Measurements from ENCODE around the gene CDC25C.
A peak's percentile ranks its signal among the peaks of the same experiment; 100 is the strongest.
"Not testable (repeated sequence)": the region's sequence is repeated elsewhere in the genome, so short reads cannot be mapped to it uniquely, and the experiment has no call there.

The CDC25C gene

GRCh38 chr5:138346889-138347288, 15.3 kb upstream of the CDC25C start:
- no peak for DNase-seq (ENCODE audit: low read depth in 2 of 2)

GRCh38 chr5:138344887-138345622, 13.5 kb upstream of the CDC25C start:
- DNase-seq (ENCODE audit: low read depth in 2 of 2), result no peak

- no peak for DNase-seq (ENCODE audit: low read depth in 2 of 2)
These were observed 8.4 kb upstream of the CDC25C start for GRCh38 chr5:138340008-138340407.

DNA sequence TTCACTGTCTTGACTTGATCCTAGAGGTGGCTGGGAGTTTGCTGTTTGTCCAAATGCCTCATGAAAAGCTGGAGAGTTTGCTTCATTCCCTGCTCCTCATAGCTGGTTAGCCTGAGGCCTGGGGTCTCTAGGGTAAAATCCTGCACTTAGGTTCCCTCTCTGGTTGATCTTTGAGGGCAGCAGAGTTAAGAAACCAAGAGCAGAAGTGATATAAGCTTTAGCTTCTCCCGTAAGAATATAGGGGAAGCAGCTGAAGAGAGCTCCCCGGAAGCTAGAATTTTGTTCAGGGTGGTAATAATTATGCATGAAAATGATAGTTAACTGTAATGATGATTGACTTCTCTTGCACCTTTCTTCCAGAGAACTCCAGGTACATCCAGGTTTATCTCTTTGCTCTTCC, 7.9 kb upstream of the CDC25C start:
- no peak for DNase-seq (ENCODE audit: low read depth in 2 of 2)

GRCh38 chr5:138339091-138339456, 7.5 kb upstream of the CDC25C start:
- DNase-seq (ENCODE audit: low read depth in 2 of 2), result no peak

- no peak for DNase-seq (ENCODE audit: low read depth in 2 of 2)
These were observed 6.9 kb upstream of the CDC25C start for GRCh38 chr5:138338411-138339090.

DNA sequence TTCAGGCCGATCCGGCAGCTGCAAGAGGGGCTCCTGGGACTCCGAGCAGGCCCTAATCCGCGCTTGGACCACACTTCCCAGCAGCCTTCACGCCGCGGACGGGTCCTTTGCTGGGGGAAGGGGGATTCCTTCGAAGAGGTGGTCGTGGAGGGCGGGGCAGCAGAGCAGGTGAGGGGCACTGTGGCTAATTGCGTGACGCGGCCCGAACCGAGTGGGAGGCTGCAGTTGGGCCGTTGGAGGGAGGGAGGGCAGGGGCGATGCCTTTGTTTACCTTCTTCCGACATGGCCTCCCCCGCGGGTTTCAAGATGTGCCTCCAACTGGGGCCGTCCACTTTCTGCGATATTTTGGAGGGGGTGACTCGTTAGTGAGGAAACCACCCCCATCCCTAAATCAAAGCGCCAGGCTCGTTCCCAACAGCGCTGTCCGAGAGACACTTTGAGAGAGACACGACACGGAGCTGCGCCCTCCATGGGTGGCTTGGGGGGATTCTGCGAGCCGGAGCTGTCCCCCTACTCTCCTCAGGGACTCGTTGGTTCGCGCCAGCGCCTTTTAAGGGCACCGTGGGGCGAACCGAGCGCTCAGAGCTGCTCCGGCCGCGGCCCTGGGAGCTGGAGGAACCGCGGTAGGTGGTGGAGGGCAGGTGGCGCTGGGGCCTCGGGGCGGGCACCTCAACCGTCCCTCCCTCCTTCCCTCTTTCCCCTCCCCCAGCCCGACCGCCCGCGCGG, 6.2 kb upstream of the CDC25C start, which contains the start of gene FAM53C:
TSS of gene FAM53C (plus strand) at position 582 of the 726 bp plus-strand sequence. CDS start 3,070 bp downstream, outside the sequence.
- peak; percentile 87 for DNase-seq (ENCODE audit: low read depth in 2 of 2)

DNA sequence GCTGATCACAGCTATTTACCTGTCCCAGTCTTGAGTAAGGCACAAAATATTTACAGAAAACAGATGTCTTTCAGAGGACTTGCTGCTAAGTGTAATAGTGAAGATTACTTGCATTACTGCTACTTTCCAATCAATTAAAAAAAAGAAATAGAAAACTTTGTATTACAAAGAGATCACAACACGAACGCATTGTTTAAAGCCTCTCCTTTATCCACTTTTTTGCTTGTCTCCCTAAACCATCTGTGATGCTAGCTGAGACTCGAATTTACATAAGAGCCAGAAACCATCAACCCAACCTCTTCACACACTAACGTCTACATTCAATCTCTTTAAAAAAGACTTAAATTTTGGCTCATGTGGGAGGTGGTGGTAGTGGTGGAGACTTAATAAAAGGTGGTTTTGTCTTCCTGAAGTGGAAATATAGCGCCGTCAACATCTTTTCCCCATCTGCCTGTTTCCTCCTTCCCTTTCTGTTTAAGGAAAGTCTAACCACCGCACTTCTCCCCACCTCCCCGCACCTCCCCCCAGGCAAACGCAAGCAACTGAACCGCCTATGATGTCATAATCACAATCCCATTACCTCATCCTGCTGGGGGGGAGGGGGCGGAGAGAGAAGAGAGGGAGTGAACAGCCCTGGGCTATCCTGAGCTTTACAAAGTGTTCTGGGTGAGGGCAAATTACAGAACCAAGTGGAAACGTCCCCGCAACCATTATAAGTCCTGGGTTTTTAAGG, 5.5 kb upstream of the CDC25C start:
- DNase-seq (ENCODE audit: low read depth in 2 of 2), result no peak

GRCh38 chr5:138334867-138335447, 3.4 kb upstream of the CDC25C start:
- DNase-seq (ENCODE audit: low read depth in 2 of 2), result no peak

DNA sequence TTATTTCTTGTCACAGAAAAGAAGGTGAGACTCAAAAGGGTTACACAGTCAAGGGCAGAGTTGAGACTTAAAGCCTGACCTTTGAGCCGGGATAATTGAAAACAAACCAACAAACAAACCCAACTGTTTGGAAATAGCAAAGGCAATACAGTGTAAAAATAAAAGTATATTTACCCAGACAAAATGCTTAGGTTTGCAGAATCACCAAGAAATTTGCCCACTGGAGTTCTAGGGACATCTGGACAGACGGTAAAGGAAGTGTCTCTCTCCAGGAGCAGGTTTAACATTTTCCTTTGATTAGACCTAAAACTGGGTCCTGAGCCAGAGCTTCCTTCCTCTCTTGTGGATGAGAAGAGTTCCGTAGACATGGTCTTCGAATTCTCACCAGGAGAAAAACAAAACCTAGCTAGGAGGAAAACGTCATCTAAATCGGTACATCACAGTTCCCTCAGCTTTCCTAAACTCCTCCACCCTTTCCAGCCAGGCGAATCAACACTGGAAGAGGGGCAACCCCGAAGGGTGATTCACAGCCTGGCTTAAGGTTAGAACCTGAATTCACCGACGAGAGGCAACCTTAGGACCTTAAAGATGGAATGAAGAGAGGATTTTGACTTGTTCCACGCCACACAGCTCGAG, 673 bp downstream of the CDC25C start:
- DNase-seq (ENCODE audit: low read depth in 2 of 2), result no peak

DNA sequence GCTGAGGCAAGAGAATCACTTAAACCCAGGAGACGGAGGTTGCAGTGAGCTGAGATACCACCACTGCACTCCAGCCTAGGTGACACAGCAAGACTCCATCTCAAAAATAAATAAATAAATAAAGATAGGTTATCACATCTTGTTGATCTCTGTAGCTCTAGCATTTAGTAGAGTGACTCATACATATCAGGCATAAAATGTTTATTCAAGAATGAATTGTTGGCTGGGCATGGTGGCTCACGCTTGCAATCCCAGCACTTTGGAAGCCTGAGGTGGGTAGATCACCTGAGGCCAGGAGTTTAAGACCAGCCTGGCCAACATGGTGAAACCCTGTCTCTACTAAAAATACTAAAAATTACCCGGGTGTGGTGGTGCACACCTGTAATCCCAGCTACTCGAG, 13.4 kb downstream of the CDC25C start:
- not testable (repeated sequence) for DNase-seq (ENCODE audit: low read depth in 2 of 2)

DNA sequence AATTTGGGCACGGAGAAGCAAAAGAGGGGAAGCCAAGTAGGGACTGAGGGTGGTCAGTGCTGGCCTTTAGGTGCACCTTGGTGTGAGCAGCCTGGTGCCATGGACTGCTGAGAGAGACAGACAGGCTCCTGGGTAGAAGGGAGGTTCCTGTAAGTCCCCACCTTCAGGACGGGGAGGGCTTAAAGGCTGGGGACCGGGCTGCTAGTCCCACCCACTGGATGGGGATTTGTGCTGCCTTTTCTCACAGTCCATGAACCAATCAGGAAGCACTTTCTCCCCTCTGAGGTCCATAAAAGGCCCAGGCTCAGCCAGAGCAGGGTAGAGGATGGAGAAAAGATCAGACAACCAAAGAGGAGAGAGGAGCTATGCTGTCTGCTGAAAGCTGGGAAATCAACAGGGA, 15.2 kb downstream of the CDC25C start:
- DNase-seq (ENCODE audit: low read depth in 2 of 2), result no peak

DNA sequence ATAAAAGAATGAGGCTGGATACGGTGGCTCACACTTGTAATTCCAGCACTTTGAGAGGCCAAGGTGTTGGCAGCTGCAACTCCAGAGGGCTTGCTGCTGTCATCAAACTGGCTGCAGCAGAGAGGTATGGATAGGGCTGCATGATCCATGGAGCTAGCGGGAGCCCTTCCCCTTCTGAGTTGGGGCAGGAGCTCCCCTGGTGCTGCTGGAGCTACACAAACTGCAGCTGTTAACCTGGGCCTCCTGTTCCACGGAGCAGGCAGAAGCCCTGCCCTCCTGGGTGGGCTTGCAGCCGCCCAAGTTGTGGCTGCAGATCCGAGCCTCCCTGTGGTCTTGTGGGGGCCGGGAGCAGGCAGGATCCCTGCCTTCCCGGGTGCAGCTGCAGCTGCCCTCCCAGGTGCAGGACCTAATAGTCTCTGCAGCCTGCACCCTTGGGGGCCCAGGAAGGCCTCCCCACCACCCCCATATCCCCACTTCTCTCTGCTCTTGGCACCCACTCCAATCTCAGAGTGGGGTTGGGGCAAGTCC, 15.8 kb downstream of the CDC25C start:
- DNase-seq (ENCODE audit: low read depth in 2 of 2), result no peak

DNA sequence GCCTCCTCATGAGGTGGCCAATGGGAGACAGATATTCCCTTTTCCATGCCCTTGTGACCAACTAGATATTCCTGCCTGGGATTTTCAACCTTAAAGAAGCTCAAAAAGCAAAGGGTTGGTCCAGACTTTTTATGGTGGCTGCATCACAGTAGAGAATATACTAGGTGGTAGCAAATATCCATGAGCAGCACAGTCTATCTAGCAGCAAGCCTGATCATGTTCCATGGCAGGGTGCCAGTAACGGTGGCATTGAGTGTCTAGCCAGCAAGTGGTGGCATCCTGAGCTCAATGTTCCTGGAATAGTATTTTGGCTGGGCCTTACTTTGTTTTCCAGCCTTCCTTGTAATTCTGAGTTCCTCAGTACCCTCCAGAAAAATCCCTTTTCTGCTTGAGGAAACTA, 25.8 kb downstream of the CDC25C start:
- no peak for DNase-seq (ENCODE audit: low read depth in 2 of 2)

DNA sequence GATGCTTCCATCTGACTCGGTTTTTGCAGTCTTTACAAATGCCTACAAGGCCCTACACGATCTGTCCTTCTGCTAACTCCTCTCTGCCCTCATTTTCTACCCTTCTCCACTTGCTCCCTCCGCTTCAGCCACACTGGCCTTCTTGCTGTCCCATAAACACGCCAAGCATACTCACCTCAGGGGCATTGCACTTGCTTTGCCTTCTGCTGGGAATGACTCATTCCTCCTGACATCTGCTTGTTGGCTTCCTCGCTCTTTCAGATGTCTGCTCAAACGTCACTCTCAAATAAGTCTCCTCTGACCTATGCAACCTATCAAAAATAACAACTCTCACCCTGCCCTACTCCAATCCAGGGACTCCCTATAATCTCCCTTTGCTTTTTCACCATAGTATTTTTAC, 28.2 kb downstream of the CDC25C start:
- no peak for DNase-seq (ENCODE audit: low read depth in 2 of 2)

- DNase-seq (ENCODE audit: low read depth in 2 of 2), result no peak
These were observed 42.3 kb downstream of the CDC25C start for GRCh38 chr5:138289296-138289695.

DNA sequence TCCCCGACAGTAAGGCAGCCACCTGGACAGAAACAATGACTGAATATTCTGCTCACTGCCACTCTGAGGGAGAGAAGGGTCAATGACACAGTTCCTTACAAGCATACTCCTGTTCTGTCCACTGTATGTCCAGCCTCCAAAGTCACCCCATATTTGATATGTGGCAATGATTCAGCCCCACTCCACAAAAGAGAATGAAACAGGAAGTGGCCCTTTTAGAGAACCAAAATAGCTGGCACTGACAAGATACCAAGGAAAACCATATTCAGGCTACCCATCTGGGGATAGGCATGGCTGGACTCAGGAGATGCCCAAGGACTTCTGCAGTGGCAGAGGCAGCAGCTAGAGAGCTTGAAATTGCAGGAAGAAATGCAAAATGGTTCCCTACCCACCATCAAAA, 44.4 kb downstream of the CDC25C start:
- no peak for DNase-seq (ENCODE audit: low read depth in 2 of 2)

DNA sequence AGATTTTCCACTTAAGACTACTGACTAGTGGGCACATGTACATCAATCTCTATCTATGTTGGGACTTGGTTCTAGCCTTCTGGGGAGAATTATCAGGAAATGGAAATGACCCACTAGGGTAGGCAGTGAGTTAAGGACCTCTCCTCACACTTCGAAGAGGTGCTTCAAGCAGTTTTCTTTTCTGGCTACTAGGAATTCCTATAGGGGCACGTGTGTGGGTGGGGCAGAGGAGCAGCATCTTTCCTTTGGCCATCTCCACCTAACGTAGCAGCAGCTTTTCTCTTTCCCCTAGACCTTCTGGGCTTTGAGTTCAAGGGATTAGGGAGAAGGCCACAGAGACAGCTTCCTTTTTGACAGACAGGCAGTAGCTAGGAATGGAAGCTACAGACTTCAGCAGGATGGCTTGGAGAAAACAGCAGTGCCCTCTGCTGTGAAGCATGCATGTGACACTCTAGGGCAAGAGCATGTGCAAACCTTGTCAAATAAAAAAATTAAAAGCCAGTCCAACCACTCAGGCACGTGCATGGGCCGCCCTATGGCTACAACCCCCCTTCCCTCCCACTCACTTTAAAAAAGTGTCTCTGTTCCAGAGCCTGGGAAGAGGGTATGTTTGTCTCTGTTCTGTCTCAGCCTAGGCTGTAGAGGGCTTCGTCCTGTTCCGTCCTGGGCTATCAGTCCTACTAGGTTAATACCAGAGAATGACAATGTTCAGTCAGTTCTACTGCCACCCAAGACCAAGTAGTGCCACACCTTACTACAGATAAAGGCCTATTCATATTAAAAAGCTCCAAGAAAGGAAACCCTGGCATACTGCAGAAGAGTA, 48.5 kb downstream of the CDC25C start:
- DNase-seq (ENCODE audit: low read depth in 2 of 2), result no peak

DNA sequence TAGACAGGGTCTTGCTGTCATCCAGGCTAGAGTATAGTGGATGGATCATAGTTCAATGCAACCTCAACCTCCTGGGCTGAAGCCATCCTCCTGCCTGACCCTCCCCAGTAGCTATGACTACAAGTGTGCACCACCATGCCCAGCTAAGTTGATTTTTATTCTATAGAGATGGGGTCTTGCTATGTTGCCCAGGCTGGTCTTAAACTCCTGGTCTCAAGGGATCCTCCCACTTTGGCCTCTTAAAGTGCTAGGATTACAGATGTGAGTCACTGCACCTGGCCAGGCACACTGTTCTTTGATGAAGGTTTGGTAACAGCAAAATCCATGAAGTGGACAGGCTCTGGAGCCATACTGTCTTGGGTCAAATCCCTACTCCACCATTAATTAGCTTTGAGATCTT, 50.7 kb downstream of the CDC25C start:
- DNase-seq (ENCODE audit: low read depth in 2 of 2), result no peak

DNA sequence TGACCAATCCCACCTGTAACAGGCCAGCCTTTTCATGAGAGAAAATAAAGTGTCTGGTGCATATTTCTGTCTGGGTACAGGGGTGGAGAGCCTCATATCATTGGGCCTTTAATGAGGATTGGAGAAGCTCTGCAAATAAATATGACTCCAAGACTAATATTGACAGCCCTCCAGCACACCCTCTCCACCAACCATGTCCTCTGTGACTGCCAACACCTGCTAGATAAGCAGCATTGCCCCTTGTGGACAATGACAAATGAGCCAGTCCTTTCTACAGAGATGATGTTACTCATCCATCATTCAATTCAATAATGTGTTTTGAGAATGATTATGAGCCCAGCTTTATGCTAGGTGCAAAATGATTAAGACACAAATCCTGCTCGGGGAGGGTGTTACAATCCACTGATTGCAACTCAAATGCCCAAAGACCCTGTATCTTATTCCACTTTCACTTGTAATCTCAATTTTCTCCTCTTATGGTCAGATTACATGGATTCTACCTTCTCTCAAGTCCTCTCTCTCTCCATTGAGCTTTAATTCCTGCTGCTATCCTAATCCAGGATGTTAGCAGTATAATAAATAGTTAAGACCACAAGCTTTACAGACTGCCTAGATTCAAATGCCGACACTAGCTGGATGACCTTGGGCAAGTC, 55.1 kb downstream of the CDC25C start:
- no peak for DNase-seq (ENCODE audit: low read depth in 2 of 2)
